Endothelial cell of hepatic sinusoid (primary cell): Measurements from ENCODE around the gene GGCT.
"Not testable (repeated sequence)": the region's sequence is repeated elsewhere in the genome, so short reads cannot be mapped to it uniquely, and the experiment has no call there.

Experiments used
- in situ Hi-C: cut with HindIII; loops from 2 replicates; pipeline ENCODE4 v1.10.0; 2017; ENCODE audit warnings: low sequenced_read_pairs

GGCT gene

GRCh38 chr7:30504301-30505173, at the start of gene GGCT:
TSS of gene GGCT (minus strand) at chr7:30504829. CDS start at chr7:30504709, 120 bp downstream.
- in situ Hi-C loops: no loop called here

GRCh38 chr7:30553546-30553945, 48.9 kb upstream of the GGCT start:
- in situ Hi-C loops: no loop called here

GRCh38 chr7:30553141-30553540, 48.5 kb upstream of the GGCT start:
- in situ Hi-C loops: no loop called here

GRCh38 chr7:30552330-30552729, 47.7 kb upstream of the GGCT start:
- in situ Hi-C loops: no loop called here

GRCh38 chr7:30549931-30550493, 45.4 kb upstream of the GGCT start:
- in situ Hi-C loops: no loop called here

- in situ Hi-C loops: no loop called here
Observed at GRCh38 chr7:30548845-30549244, 44.2 kb upstream of the GGCT start.

- in situ Hi-C loops: no loop called here
Observed at GRCh38 chr7:30546596-30546995, 42.0 kb upstream of the GGCT start.

- in situ Hi-C loops: no loop called here
Observed at GRCh38 chr7:30545791-30546555, 41.3 kb upstream of the GGCT start.

GRCh38 chr7:30543813-30544525, 39.3 kb upstream of the GGCT start:
- in situ Hi-C loops: no loop called here

GRCh38 chr7:30543115-30543514, 38.5 kb upstream of the GGCT start:
- in situ Hi-C loops: not testable (repeated sequence)

GRCh38 chr7:30533886-30534285, 29.3 kb upstream of the GGCT start:
- in situ Hi-C loops: no loop called here

- in situ Hi-C loops: no loop called here
Observed at GRCh38 chr7:30531286-30531685, 26.7 kb upstream of the GGCT start.

GRCh38 chr7:30530373-30530772, 25.7 kb upstream of the GGCT start:
- in situ Hi-C loops: no loop called here

GRCh38 chr7:30528779-30529178, 24.1 kb upstream of the GGCT start:
- in situ Hi-C loops: no loop called here

- in situ Hi-C loops: not testable (repeated sequence)
Observed at GRCh38 chr7:30527297-30527696, 22.7 kb upstream of the GGCT start.

- in situ Hi-C loops: no loop called here
Observed at GRCh38 chr7:30526163-30526562, 21.5 kb upstream of the GGCT start.

- in situ Hi-C loops: no loop called here
Observed at GRCh38 chr7:30525429-30525828, 20.8 kb upstream of the GGCT start.

- in situ Hi-C loops: no loop called here
Observed at GRCh38 chr7:30524545-30524944, 19.9 kb upstream of the GGCT start.

GRCh38 chr7:30523466-30523865, 18.8 kb upstream of the GGCT start:
- in situ Hi-C loops: no loop called here

GRCh38 chr7:30522159-30522558, 17.5 kb upstream of the GGCT start:
- in situ Hi-C loops: no loop called here

GRCh38 chr7:30521532-30521931, 16.9 kb upstream of the GGCT start:
- in situ Hi-C loops: no loop called here
